GM21381 (cell line): ENCODE data around the gene ST6GALNAC4.
"Not testable (repeated sequence)": the region's sequence is repeated elsewhere in the genome, so short reads cannot be mapped to it uniquely, and the experiment has no call there.

Experiments
- ATAC-seq: cut with Tn5 transposase; IDR thresholded peaks from one replicate; pipeline ENCODE4 v1.9.1; 2021; ENCODE audit warnings: mild to moderate bottlenecking, moderate library complexity; ENCODE audit not compliant: unreplicated experiment

ST6GALNAC4 gene

DNA sequence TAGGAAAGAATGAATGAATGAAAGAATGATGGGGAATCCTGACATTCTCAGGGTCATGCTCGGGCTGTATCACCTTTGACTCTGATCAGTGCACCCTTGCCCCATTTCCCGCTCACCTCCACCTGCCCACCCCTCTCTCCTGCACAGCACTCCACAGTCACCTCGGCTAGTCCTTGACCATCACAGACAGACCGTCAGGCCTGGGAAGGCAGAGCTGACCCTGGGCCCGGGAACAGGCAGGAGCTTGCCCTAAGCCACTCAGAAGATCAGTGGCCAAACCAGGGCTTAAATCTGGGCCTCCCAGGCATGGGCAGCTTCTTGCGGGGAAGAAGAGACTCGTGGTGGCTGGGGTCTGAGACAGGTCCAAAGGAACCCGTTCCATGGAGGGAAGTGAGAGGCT lies 21.0 kb downstream of the ST6GALNAC4 start:
- no peak for ATAC-seq

DNA sequence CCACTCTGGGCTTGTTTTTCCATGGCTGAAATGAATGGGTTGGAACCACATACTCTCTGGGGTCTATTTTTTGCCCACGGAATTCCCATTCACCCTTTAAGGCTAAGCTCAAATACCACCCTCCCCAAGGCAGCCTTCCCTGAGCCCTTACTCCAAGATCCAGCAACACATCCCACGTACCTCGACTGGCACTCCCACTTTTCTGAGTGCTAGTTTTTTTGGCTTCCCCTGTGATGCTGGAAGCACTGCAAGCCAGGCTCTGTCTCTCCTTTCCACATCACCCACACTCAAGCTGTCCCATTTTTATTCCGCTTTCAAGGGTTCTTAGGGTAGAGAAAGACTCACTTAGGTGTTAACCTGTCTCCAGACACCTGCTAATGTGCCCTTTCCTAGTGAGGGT lies 23.4 kb downstream of the ST6GALNAC4 start:
- no peak for ATAC-seq

DNA sequence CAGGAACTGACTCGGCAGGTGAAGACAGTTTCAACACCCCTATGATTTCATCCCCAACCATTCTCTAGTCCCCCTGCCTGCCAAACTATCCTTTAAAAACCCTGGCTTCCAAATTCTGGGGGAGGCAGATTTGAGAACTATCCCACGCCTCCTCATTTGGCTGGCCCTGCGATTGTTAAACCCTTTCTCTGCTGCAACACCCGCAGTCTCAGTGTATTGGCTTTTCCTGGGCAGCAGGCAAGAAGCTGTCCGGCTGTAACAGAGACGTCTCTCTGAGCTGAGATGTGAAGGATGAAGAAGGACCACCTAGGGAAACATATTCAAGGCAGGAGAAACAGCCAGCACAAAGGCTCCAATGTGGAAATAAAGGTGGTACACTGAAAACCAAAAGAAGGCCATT lies 24.0 kb downstream of the ST6GALNAC4 start:
- no peak for ATAC-seq

DNA sequence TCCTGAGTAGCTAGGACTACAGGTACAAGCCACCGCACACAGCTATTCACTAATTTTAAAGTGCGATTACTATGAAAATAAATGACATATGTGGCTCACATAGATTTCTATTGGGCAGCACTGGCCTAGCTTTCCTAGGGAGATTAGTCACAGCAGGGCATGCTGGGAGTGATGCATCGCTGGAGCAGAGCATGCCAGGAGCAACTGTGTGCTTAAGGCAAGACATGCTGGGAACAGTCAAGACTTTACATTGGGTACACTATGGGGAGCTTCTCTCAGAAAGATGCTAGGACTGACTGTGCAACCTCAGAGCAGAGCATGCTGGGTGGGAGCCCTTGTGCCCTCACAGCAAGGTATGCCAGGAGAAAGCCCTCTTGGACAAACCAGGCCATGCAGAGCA lies 26.8 kb downstream of the ST6GALNAC4 start:
- ATAC-seq, result no peak

DNA sequence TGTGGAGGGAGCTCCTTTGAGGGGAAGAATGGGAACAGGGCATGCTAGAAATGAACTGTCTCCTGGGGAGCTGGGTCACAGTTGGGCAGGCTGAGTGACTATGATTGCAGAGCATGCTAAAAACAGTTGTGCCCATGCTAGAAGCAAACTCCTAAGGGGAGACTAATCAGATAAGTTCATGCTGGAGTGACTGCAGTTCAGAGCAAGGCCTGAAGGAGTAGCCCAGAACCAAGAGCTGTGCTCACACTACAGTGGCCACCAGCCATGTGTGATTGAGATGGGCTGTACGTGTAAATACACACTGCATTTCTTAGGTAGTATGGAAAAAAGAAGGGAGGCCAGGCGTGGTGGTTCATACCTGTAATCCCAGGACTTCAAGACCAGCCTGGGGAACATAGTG lies 29.0 kb downstream of the ST6GALNAC4 start:
- ATAC-seq, result no peak

DNA sequence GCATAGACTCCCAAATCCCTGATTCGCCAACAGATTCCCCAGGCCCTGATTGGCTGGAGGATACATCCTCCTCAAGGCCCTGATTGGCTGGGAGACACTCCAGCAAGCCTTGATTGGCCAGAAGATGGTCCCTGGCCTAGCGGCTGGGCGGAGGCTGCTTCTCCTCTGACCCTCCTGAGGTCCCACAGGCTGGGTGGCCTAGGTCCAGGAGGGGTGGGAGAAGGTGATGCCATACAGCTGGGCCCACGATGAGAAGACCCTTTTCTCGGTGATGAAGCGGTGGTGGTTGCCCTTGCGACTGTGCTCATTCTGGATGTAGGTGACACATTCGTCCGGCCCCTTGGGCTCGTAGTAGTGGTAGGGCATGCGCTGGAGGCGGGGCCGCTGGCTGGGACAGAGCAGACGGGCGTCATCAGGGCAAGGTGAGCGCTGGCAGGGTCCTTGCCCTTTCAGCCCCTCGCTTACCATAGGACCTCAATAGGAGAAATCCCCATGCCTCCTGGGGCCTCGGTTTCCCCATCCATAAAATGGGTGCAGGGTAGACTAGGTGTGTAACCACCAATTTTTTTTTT lies 30.4 kb downstream of the ST6GALNAC4 start:
- no peak for ATAC-seq

DNA sequence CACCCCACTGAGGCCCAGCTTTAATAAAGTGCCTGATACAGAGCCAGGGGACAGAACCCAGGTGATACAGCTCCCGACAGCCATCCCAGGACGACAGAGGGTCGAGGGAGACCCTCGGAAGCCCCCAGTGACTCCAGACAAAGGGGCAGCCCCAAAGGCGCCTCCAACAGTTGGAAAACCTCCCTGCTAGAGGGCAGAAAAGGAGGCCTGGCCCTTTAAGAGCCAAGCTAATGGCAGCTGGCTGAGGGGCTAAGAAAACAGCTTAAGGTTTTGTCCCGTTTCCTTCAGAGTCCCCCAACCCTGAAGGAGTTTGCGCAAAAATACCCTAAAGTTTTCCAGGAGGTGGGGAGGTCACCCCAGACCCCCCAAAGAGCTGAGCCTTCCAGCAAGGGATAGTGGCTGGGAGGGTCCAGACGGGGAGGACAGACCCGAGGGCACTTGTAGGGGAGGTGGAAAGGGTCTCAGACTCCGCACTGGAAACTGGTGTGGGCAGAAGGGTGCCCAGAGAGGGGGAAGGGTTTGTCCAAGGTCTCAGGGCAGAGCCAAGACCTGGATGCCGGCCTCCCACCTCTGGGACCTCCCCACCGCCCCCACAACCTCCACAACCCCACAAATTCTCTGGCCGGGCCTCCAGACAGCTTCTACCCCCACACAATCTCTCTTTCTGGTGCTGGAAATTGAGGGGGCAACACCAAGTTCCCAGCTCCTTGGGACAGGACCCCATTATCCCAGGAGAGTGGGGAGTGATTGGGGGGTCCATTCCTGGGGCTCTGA lies 31.1 kb downstream of the ST6GALNAC4 start:
- ATAC-seq, result no peak

DNA sequence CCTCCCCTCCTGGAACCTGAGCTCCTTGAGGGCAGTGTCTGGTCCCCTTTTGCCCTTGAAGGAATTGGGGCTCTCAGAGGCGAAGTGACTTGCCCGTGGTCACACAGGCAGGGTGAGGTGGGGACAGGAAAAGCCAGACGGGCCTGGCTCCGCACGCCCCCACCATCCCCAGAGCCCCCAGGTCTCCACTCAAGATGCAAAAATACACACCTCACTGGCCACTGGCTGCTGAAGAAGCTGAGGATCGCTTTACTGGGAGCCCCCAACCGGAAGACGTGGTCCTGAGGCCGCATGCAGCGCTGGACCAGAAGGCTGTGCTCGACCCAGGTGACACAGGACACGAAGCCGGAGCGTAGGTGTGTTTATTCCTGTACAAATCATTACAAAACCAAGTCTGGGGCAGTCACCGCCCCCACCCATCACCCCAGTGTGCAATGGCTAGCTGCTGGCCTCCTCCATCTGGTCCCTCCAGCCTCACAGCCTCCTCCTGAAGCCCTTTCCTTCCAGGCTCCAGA lies 31.8 kb downstream of the ST6GALNAC4 start:
- no peak for ATAC-seq

DNA sequence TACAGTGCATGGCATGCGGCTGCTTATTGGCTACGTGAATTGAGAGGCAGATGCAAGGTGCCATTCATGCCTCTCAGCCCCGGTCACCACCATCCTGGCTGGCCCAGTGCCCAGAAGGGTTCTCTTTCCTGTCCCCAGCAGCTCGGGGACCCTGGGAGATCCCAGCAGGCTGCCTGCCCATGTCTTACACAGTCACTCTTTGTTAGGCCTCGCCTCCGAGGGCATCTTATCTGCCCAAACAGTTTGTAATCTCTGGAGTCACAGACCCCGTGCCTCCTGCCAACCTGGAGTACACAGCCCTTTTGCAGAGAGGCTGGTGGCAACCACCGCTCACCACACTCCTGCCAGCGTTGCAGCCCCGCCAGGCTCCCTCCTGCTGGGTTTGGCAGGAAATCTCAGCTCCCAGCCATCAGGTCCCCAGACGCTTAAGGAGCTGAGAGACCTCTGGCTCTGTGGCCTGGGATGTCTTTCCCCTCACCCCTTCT lies 32.4 kb downstream of the ST6GALNAC4 start:
- no peak for ATAC-seq

DNA sequence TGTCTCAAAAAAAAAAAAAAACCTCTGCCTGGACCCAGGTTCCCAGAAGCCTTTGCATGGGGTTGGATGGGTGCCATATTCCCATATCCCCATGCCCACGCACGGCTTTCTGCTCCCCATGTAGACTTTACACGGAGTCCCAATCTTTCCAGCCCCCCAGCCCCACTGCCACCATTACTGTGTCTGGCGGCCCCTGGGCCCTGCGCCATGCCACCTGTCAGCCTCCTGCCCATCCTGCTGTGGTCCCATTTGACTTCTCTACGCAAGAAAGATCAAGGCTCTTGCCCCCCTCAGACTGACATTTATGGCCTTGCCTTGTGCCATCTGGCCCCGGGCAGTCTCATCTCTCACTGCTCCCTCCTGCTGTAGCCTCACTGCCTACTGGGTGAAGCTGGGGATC lies 32.9 kb downstream of the ST6GALNAC4 start:
- ATAC-seq, result no peak

DNA sequence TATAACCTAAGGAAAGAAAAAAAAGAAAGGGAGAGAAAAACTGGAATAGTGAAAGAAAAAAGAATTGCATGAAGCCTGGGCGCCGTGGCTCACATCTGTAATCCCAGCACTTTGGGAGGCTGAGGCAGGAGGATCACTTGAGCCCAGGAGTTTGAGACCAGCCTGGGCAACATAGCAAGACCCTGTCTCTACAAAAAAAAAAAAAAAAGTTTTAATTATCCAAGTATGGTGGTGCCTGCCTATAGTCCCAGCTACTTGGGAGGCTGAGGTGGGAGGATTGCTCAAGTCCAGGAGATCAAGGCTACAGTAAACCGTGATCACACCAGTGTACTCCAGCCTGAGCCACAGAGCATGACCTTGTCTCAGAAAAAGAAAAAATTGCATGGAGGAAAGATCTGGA lies 35.1 kb downstream of the ST6GALNAC4 start:
- ATAC-seq, result not testable (repeated sequence)

DNA sequence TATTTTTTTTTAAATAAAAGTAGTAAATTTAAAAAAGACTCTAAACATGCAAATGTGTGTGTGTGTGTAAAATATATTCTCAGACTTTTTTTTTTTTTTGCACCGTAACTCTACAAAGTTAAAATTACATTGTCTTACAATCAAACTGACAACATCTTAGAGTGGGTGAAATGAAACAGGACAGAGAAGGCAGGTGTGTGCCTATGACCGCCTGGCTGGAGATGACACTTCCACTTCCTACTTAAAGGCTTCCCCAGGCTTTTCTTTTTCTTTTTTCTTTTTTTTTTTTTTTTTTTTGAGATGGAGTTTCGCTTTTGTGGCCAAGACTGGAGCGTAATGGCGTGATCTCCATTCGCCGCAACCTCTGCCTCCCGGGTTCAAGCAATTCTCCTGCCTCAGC lies 36.7 kb downstream of the ST6GALNAC4 start:
- no peak for ATAC-seq

DNA sequence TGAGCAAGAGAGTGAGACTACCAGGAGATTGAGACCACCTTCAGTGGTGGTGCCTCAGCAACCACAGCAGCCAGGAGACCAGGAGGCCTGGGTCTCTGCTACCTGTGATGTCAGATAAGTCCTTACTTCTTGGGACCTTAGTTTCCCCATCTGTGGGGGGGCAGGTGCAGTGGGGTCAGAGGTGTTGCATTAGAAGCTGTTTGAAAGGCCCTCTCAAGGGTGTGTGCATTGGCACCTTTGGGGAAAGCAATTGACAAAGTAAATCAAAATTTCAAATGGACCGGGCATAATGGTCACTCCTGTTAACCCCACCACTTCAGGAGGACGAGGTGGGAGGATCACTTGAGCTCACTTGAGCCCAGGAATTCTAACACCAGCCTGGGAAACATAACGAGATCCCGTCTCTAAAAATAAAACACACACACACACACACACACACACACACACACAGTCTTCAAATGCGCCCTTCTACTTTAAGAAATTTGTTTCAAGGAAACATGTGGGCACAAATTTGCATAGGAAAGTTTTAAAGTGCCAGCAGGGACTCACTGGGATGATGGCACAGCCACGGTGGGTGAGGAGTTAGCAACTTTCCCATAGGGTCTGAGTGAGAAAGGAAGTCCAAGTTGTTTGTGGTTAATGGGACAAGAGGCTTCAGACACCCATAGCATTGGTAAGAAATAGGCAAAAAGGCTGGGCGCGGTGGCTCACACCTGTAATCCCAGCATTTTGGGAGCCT lies 38.0 kb downstream of the ST6GALNAC4 start:
- no peak for ATAC-seq

DNA sequence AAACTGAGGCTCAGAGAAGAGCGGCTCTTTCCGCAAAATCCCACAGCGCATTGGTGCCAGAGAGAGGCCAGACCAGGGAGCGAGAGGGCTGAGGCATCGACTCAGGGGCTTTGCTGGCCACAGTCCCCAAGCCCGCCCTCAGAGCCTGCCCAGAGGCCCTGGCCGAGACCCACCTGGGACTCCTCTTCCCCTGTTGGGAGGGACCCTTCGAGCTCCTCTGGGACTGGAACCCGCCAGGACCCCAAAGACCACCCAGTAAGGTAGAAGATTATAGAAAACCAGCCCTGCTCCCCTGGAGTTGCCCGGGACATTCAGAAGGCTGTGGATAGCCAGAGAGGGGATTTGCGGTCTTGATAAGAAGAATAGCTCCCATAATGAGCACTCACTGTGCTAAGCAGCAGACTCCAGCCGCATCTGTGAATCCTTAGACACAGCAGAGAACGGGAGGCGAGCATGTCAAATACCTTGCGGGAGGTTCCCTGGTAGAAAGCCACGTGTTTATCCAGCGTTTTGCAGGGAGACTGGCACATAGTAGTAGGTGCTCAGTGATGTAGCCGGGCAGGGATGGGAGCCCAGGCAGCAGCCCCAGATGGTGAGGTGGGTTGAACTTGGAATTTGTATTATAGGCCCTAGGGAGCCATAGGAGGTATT lies 38.7 kb downstream of the ST6GALNAC4 start:
- no peak for ATAC-seq

DNA sequence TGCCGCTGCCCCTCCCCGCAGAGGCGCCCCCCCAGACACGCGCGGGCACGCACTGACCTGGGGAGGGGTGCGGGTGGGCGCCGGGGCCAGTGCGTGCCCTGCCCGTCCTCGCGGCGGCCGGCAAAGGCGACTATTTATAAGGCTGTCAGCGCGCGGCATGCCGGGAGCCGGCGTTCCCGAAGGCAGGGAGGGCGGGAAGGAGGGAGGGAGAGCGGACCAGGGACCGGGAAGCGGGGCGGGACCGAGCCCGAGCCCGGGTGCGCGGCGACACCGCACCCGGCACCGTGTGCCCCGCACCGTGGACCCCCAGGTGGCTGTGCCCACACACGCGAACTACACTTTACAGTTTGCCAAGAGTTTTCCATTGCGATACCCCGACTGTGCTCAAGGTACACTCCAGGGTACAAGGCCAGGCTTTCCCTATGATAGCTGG lies 39.3 kb downstream of the ST6GALNAC4 start, which contains the start of gene AK1:
Gene AK1 (minus strand): TSS at position 110 of the 433 bp plus-strand sequence. CDS start 3,058 bp downstream, outside the sequence.
- no peak for ATAC-seq

DNA sequence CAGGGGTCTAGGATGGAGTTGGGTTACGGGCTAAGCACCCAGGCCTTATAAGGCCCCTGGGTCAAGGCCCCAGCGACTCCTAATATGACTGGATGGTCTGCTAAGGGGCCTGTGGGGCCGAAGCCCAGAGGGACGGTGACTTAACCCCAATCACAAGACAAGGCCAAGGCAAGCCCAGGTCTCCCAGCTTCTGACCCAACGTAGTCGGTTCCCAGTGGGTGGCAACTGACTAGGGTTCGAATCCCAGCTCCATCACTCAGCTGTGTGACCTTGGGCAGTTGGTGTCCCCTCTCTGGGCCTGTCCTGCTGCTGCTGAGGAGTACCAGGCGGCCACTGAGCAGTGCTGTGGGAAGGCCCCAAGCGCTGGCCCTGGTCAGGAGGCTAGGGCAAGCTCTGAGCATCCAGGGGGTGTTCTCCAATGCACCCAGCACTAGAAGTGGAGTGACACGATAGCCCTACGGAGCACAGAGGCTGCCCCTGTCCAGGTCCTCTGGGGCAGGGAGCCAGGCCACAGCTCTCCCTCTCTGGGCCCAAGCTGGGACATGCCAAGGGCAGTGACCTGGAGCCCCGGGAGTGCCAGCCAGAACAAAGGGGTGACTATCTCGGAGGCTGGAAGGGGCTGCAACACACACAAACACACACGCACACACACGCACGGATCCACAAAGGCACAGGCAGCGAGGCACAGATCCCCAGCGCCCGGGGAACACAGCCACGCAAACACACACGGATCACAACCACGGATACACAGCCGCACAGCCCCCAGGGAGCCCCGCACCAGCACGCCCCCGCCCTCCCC lies 39.9 kb downstream of the ST6GALNAC4 start:
- no peak for ATAC-seq

DNA sequence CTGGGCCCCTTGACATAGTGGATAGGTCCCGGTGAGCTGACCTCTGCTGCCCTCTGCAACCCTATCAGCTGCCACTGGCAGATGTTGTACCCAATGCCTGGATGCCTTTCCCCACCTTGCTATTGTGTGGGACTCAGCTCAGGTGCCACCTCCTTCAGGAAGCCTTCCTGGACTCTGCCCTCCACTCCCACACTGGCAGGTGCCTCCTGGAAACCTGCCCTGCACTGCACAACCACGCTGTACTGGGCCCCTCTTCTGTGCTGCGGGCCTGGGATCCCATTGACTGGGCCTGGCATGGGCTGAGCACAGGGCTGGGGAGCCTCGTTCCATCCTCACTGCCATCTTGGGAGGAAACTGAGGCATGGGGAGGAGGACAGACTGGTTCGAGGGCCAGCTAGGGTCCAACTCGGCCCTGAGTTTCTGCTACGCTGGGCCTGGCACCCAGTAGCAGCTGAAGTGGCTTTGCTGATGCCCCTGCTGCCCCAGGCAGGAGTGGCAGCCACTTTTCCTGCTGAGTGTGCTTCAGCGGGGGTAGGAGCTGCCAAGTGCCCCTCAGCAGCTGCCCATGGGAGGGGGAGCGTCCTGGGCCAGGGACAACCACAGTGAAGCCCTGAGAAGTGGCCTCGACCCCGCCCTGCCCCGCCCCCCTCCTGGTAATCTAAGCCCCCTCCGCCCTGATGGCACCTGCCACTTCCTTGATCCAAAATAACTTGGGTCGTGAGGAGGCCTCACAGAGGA lies 40.6 kb downstream of the ST6GALNAC4 start:
- no peak for ATAC-seq

DNA sequence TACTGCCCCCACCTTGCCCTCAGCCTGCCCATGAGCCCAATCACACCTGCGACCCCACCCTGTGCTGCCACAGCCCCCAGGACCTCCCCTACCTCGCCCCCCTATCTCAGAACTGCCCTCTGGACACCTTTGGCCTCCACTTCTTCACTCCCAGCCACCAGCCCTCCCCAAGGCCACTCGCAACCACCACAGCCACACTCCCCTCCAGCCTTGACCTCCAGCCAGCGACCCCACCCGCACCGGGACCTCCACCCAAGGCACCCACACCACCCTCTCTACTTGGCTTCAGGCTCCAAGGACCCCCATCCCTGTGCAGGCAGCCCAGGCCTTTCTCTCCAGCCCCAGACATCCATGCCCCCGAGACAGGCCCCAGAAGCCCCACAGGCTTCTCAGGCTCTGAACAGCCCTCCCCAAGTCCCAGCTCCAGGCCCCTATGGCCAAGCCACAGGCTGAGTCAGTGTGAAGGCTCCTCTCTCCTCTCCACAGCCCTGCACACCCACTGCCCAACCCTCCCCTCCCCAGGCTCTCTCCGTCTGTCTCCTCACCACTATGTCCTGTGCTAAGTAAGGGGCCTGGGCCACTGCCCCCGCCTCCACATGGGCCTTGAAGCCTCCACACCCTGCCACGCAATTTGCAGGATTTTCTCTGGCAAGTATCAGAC lies 41.4 kb downstream of the ST6GALNAC4 start:
- ATAC-seq, result no peak
